SK-N-MC (cell line): Measurements from ENCODE around the gene IMPA2.

Source experiments
- DNase-seq: peaks from one replicate; pipeline ENCODE4 v3.0.0-alpha.2; 2011; ENCODE audit warnings: low read depth, low spot score
- H3K27ac ChIP-seq: fragments of 200-600 bp; sonication (generic); 2 replicates; pipeline ENCODE4 v1.5.1; 2016; ENCODE audit warnings: mixed run types
- H3K36me3 ChIP-seq: fragments of 200-600 bp; sonication (generic); 2 replicates; pipeline ENCODE4 v1.6.1; 2017; ENCODE audit warnings: antibody characterized with exemption, low read length, mixed read lengths; ENCODE audit not compliant: insufficient read depth
- H3K4me3 ChIP-seq: fragments of 200-600 bp; sonication (generic); 2 replicates; pipeline ENCODE4 v1.5.1; 2016
- H3K9ac ChIP-seq: fragments of 200-600 bp; sonication (generic); 2 replicates; pipeline ENCODE4 v1.8.0; 2017; ENCODE audit warnings: mixed run types, mixed read lengths; ENCODE audit not compliant: insufficient read length
- H3K9me3 ChIP-seq: fragments of 200-600 bp; sonication (generic); 2 replicates; pipeline ENCODE4 v1.6.1; 2017; ENCODE audit warnings: low read depth, mild to moderate bottlenecking, antibody characterized with exemption, low read length, moderate library complexity, mixed read lengths
- EZH2 ChIP-seq: fragments of 200-600 bp; sonication (generic); IDR thresholded peaks from one replicate; pipeline ENCODE4 v1.6.1; 2017; ENCODE audit warnings: antibody characterized with exemption
- FOXP2 ChIP-seq: optimal IDR thresholded peaks from 2 replicates; pipeline ENCODE3; 2011; ENCODE audit warnings: mild to moderate bottlenecking, moderate library complexity; ENCODE audit not compliant: insufficient read depth; ENCODE audit errors: extremely low read length, control extremely low read depth
- POLR2AphosphoS5 ChIP-seq: IDR thresholded peaks from 2 replicates; pipeline ENCODE4 v1.6.1; 2012; ENCODE audit warnings: mild to moderate bottlenecking, low read depth, low read length, borderline replicate concordance

The IMPA2 gene

GRCh38 chr18:11947214-11948191 is 33.8 kb upstream of the IMPA2 start:
- no peak overlapping the region for H3K4me3 ChIP-seq
- H3K36me3 ChIP-seq: no peaks in the 10 kb centered on the region
- DNase-seq: no peak
- no peak overlapping the region for H3K9ac ChIP-seq
- no peak for TF ChIP-seq POLR2AphosphoS5
- no peaks in the 10 kb centered on the region for H3K9me3 ChIP-seq
- no peak overlapping the region for H3K27ac ChIP-seq

GRCh38 chr18:11948852-11949523 is 32.3 kb upstream of the IMPA2 start:
- TF ChIP-seq POLR2AphosphoS5 (no peak), EZH2 (no peak), FOXP2 (no peak)
- peak overlapping the region; percentile 46; the same call in 1 of the 2 replicates for H3K27ac ChIP-seq
- no peak for DNase-seq

GRCh38 chr18:11950824-11951223 is 30.5 kb upstream of the IMPA2 start:
- TF ChIP-seq POLR2AphosphoS5 (no peak), EZH2 (no peak), FOXP2 (no peak)
- H3K9ac ChIP-seq: no peak overlapping the region
- no peaks in the 10 kb centered on the region for H3K9me3 ChIP-seq
- H3K36me3 ChIP-seq: no peaks in the 10 kb centered on the region
- DNase-seq: no peak
- no peak overlapping the region for H3K4me3 ChIP-seq
- no peak overlapping the region for H3K27ac ChIP-seq

More at GRCh38 chr18:11948852-11949523, 32.3 kb upstream of the IMPA2 start:
- no peaks in the 10 kb centered on the region for H3K36me3 ChIP-seq
- no peak overlapping the region for H3K4me3 ChIP-seq
- H3K9me3 ChIP-seq: no peaks in the 10 kb centered on the region
- H3K9ac ChIP-seq: no peak overlapping the region

- H3K27ac ChIP-seq: no peak overlapping the region
- no peak overlapping the region for H3K4me3 ChIP-seq
- no peak for DNase-seq
- TF ChIP-seq EZH2 (no peak), FOXP2 (no peak), POLR2AphosphoS5 (no peak)
- H3K36me3 ChIP-seq: no peaks in the 10 kb centered on the region
- H3K9ac ChIP-seq: no peak overlapping the region
- no peaks in the 10 kb centered on the region for H3K9me3 ChIP-seq
Measured at GRCh38 chr18:11951390-11951851, 29.9 kb upstream of the IMPA2 start.

- DNase-seq: no peak
- Histone ChIP-seq H3K4me3 (no peak overlapping the region), H3K36me3 (no peaks in the 10 kb centered on the region), H3K27ac (no peak overlapping the region), H3K9me3 (no peaks in the 10 kb centered on the region), H3K9ac (no peak overlapping the region)
- no peak for TF ChIP-seq EZH2
- TF ChIP-seq POLR2AphosphoS5: no peak
- no peak for TF ChIP-seq FOXP2
Measured at GRCh38 chr18:11953113-11953512, 28.2 kb upstream of the IMPA2 start.

GRCh38 chr18:11955239-11956029 is 25.9 kb upstream of the IMPA2 start:
- H3K27ac ChIP-seq: peak overlapping the region; percentile 98
- TF ChIP-seq POLR2AphosphoS5: no peak
- peak overlapping the region; percentile 63 for H3K9ac ChIP-seq
- no peaks in the 10 kb centered on the region for H3K36me3 ChIP-seq
- H3K9me3 ChIP-seq: no peaks in the 10 kb centered on the region
- peak overlapping the region; percentile 39 for H3K4me3 ChIP-seq
- peak; percentile 84 for DNase-seq

- no peak overlapping the region for H3K4me3 ChIP-seq
- no peak overlapping the region for H3K27ac ChIP-seq
- H3K9me3 ChIP-seq: no peaks in the 10 kb centered on the region
- no peak overlapping the region for H3K9ac ChIP-seq
- DNase-seq: no peak
- H3K36me3 ChIP-seq: no peaks in the 10 kb centered on the region
- TF ChIP-seq EZH2 (no peak), POLR2AphosphoS5 (no peak), FOXP2 (no peak)
Measured at GRCh38 chr18:11956371-11957308, 24.7 kb upstream of the IMPA2 start.
